ENCODE measurements around the gene LRRC4C.
"Not testable (repeated sequence)": the region's sequence is repeated elsewhere in the genome, so short reads cannot be mapped to it uniquely, and the experiment has no call there.

LRRC4C gene

DNA sequence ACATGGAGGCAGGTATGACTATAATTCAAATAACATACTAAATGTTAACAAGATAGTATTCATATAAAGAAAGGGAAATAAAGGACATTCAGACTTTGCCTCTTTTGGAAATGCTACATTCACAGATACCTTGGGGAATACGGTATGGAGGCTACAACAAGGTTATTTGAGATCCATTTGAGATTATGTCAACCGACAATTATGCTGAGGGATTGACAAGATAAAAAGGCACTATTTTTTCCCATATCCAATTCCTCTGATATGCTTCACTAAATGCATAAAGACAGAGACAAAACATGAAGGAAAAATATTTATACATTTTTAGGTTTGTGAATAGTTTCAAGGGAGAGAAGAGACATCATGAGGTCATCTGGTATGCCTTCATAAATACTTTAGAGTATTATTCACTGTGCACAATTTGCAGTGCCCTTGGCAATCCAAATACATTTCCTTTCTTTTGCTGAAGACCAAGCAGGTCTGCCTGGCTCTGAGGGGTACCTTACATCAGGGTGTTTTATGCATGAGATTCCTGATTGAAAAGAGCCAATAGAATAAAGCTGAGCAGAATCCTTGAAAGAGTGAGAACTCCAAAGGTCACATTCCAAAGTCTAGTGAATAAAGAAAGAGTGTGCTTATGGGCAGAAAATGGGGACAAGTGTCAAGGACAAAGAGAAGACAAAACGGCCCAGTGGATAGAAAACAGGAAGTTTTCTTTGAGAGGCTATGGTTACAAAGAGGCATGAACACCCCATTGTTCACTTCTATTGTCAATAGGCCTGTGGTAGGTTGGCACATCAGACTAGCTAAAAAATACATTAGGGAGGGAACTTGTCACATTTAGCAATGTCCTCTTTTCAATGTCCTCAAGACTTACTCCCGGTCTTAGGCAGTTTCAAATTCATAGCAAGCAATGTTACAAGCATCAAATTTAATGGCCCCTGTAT is 455.8 kb downstream of the LRRC4C start:
- no peak for DNase-seq

- no peak for DNase-seq
Observed at GRCh38 chr11:40998920-40999319, 460.5 kb downstream of the LRRC4C start.

- no peak for DNase-seq
Observed at GRCh38 chr11:40987776-40988435, 471.5 kb downstream of the LRRC4C start.

DNA sequence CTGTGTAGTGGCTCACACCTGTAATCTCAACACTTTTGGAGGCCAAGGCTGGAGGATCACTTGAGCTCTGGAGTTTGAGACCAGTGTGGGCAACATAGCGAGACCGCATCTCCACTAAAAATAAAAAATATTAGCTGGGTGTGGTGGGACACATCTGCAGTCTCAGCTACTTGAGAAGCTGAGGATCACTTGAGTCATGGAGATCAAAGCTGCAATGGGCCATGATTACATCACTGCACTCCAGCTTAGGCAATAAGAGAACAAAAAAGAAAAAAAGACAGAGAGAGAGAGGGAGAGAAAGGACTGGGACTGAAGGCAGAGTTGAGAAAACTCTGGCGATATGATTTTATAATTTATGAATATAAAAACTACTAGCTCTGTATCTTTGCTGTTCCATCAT is 473.1 kb downstream of the LRRC4C start:
- DNase-seq, result no peak

GRCh38 chr11:40975076-40975475 is 484.4 kb downstream of the LRRC4C start:
- DNase-seq, result no peak

DNA sequence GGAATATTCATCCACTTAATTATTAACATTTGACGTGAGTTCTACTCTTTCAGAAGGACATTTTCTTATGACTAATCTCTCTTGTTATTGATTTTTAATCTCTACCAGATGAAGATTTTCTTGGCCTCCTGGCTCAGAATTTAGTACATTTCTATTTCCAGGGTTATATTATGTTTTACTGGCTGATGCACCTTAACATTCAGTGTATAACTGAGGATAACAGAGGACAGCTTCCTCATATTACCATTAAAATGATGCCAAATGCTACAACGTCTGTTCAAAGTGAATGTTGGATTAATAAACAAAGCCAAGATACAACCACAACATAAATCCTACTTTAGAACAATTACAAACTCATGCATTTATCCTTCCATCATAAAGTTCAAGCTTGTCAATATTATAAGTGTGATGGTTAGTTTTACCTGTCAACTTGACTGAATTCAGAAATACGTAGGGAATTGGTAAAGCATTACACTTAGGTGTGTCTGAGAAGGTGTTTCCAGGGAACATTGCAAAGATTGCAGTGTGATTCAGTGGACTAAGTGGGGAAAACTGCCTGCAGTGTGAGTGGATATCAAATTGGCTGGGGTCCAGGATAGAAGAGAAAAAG is 485.2 kb downstream of the LRRC4C start:
- no peak for DNase-seq

- DNase-seq, result no peak
Observed at GRCh38 chr11:40958707-40959106, 500.7 kb downstream of the LRRC4C start.

DNA sequence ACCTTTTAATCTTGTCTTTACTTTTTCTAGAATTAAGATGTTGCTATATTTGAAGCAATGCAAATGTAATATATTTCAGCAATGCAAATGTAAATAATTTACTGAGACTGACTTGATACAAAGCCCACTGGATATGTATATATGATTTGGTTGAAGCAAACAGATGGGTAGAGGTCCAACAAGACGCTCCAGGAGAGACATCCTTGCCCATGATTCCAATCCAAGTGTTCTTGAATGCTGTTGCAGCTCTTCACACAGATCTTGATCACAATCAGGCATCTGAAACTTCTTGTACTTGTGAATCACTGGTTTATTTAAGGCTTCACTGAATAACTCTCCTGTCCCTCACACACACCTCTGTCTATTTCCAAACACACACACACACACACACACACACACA is 507.0 kb downstream of the LRRC4C start:
- no peak for DNase-seq

GRCh38 chr11:40938002-40938401 is 521.5 kb downstream of the LRRC4C start:
- DNase-seq, result no peak

DNA sequence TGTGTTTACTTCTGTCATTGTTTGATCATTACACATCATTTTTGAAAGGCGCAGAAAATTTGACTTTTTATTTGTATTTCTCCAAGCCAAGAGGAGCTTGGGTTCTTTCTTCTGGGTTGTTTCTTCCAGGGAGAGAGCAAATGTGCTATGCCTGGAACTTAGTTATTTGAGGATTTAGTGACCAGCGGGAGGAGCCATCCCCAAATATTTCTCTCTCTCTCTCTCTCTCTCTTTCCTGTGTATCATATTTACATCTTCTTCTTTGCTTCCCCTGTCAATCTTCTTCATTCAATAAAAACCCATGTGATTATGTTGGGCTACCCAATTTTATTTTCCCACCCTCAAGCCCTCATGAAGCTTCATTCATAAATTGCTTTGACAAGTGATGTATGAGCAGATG is 534.5 kb downstream of the LRRC4C start:
- no peak for DNase-seq

GRCh38 chr11:40921246-40921645 is 538.2 kb downstream of the LRRC4C start:
- DNase-seq, result no peak

GRCh38 chr11:40910774-40911173 is 548.7 kb downstream of the LRRC4C start:
- DNase-seq, result not testable (repeated sequence)

GRCh38 chr11:40894501-40894900 is 565.0 kb downstream of the LRRC4C start:
- no peak for DNase-seq

- no peak for DNase-seq
Observed at GRCh38 chr11:40885250-40885954, 574.0 kb downstream of the LRRC4C start.

GRCh38 chr11:40882301-40882700 is 577.2 kb downstream of the LRRC4C start:
- DNase-seq, result no peak

- no peak for DNase-seq
Observed at GRCh38 chr11:40879911-40880310, 579.5 kb downstream of the LRRC4C start.

GRCh38 chr11:40877981-40878380 is 581.5 kb downstream of the LRRC4C start:
- no peak for DNase-seq

- DNase-seq, result no peak
Observed at GRCh38 chr11:40877256-40877655, 582.2 kb downstream of the LRRC4C start.

DNA sequence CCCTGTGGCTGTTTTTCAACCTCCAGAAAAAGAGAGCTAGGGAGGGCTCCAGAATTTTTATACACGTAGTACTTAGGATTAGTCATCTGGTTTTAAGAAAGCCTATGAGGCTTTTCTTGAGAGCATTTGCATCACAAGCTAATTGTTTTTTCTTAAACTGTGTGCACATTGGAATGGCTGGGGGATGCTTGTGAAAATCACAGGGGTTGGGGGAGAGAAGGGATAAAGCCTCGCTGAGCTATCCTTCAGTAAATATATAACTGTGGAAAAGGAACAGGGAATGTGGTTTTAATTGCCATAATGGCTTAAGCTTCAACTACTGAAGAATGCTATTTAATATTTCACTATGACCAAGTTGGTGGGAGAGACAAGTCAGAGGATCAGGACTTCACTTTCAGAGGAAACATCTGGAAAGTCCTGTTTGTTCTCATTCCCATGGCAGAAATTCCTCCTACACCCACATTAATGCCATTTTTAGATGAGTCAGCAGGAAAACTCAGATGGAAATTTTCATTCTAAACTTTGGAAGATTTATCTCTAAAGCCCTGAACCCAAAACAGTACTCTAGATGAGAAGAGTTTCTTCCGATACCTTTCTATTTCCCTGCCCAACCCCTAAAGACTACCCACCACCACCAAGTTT is 591.3 kb downstream of the LRRC4C start:
- DNase-seq, result no peak

GRCh38 chr11:40857754-40858153 is 601.7 kb downstream of the LRRC4C start:
- DNase-seq, result not testable (repeated sequence)

GRCh38 chr11:40842750-40843339 is 616.6 kb downstream of the LRRC4C start:
- DNase-seq, result no peak

- DNase-seq, result no peak
Observed at GRCh38 chr11:40841231-40841630, 618.2 kb downstream of the LRRC4C start.

Data from NCI-H2171 (cell line).